Measurements from ENCODE around the gene RAB6A. TPM values are rescaled to one million over a fixed set of nuclear protein-coding genes. Genes with fewer than 3 reads are reported as not detected.

The RAB6A gene
- 36.0 and 44.6 TPM in 2 replicates for total RNA-seq (2014; rRNA removed; shearing (Covaris generic))

GRCh38 chr11:73760679-73761402, at the start of gene RAB6A:
Gene RAB6A, minus strand, starts transcription at chr11:73761074. Its CDS starts 439 bp downstream, at chr11:73760635.

GRCh38 chr11:73787643-73788558, 27.0 kb upstream of the RAB6A start, which contains the start of gene MRPL48:
Gene MRPL48, plus strand, starts transcription at chr11:73787874. Its CDS starts 98 bp downstream, at chr11:73787972.

GRCh38 chr11:73645972-73646631, 114.8 kb downstream of the RAB6A start, which contains the start of gene PLEKHB1:
Gene PLEKHB1, plus strand, starts transcription at chr11:73646581. Its CDS starts 28 bp downstream, at chr11:73646609.

Other genes with a start within 250 kb of the RAB6A start
- 16.9 TPM in 2 replicates for gene FAM168A, start 163.0 kb downstream of the RAB6A start, total RNA-seq (2014; rRNA removed; shearing (Covaris generic))
- gene PLEKHB1, start 114.5 kb downstream of the RAB6A start, total RNA-seq (2014; rRNA removed; shearing (Covaris generic)): 5.8 and 8.1 TPM in 2 replicates
- 47.3 and 67.3 TPM in 2 replicates for gene MRPL48, start 26.8 kb upstream of the RAB6A start, total RNA-seq (2014; rRNA removed; shearing (Covaris generic))
- 302 and 335 TPM in 2 replicates for gene COA4, start 115.8 kb upstream of the RAB6A start, total RNA-seq (2014; rRNA removed; shearing (Covaris generic))
- gene PAAF1, start 115.9 kb upstream of the RAB6A start, total RNA-seq (2014; rRNA removed; shearing (Covaris generic)): 12.7 and 14.4 TPM in 2 replicates
- not detected in 2 replicates for gene DNAJB13, start 190.0 kb upstream of the RAB6A start, total RNA-seq (2014; rRNA removed; shearing (Covaris generic))
- 3.0 and 3.1 TPM in 2 replicates for gene UCP2, start 221.8 kb upstream of the RAB6A start, total RNA-seq (2014; rRNA removed; shearing (Covaris generic))
- 1.6 and 2.2 TPM in 2 replicates for gene UCP3, start 248.0 kb upstream of the RAB6A start, total RNA-seq (2014; rRNA removed; shearing (Covaris generic))

Measured in A375 (cell line).